Thoracic aorta (tissue), 2 donors: ENCODE data around the gene OTUB2. TPM values are rescaled to one million over a fixed set of nuclear protein-coding genes. Genes with fewer than 3 reads are reported as not detected.

ENCODE experiments used
- ATAC-seq: fragments of 150-250 bp; one replicate; pipeline ENCODE4 v1.8.0; 2017; ENCODE audit warnings: low read depth; ENCODE audit not compliant: insufficient number of reproducible peaks, low FRiP score
- DNase-seq: peaks from one replicate; pipeline ENCODE4 v3.0.0-alpha.2; 2020; ENCODE audit warnings: low spot score
- H3K27ac ChIP-seq, 2 donors: fragments of 200-600 bp; sonication (generic); 1 replicate in 1 of 2; 2 replicates in 1 of 2; pipeline ENCODE4 v1.5.1; 2016; ENCODE audit warnings: mild to moderate bottlenecking in 2 of 2, moderate library complexity in 2 of 2
- H3K27me3 ChIP-seq: fragments of 200-600 bp; sonication (generic); replicated peaks from 2 replicates; pipeline ENCODE4 v1.6.0; 2016; ENCODE audit warnings: mild to moderate bottlenecking; ENCODE audit not compliant: insufficient read depth
- H3K36me3 ChIP-seq: fragments of 200-600 bp; sonication (generic); one replicate; pipeline ENCODE4 v1.5.1; 2016
- H3K4me1 ChIP-seq, 2 donors: fragments of 200-600 bp; sonication (generic); 1 replicate in 1 of 2; 2 replicates in 1 of 2; pipeline versions ENCODE4 v1.5.1 to v1.6.0; 2016; ENCODE audit warnings: low read depth in 2 of 2, mild to moderate bottlenecking in 1 of 2; ENCODE audit not compliant: control insufficient read depth in 1 of 2
- H3K4me3 ChIP-seq: fragments of 200-600 bp; sonication (generic); 2 replicates; pipeline ENCODE4 v1.5.1; 2016; ENCODE audit warnings: mild to moderate bottlenecking
- H3K9me3 ChIP-seq: fragments of 200-600 bp; sonication (generic); 2 replicates; pipeline ENCODE4 v1.5.1; 2016
- total RNA-seq, 2 donors: library from RNA; depleted of rRNA; stranded (reverse); fragments of >200 nt; gene quantifications; one replicate each; pipeline versions ENCODE4 v1.1.0 to v1.2.3, GENCODE V29; 2016
- TF ChIP-seq, protein P1 (sequence below): fragments of 200-600 bp; sonication (generic); IDR thresholded peaks from one replicate; pipeline ENCODE4 v1.5.1; 2019; ENCODE audit warnings: antibody characterized with exemption

The OTUB2 gene
- total RNA-seq, 2 donors from 2014 or later = 0.14 to 0.71 TPM

DNA sequence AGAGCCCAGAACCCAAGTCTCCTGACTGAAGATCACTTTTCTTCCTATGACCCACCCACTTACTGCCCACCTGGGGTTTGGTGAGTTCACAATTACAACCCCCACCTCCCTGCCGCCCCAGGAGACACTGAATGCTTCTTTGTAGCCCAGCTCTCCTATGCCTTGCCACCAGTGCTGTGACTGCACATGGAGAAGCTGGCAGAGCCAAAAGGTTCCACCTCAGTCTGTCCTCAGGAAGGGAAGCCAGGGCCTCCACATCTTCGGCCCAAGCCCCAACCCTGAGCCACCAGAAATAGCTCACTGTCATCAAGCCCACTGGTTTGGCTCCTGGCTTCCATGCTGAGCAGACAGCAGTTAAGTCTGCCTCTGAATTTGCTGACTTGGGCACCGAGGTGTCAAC, 25.6 kb downstream of the OTUB2 start:
- Histone ChIP-seq H3K36me3 (peaks cover 94% of the 10 kb centered on the region), H3K4me3 (no peak overlapping the region), H3K9me3 (no peaks in the 10 kb centered on the region), H3K27me3 (no peaks in the 10 kb centered on the region), H3K4me1 (no peaks in the 10 kb centered on the region), H3K27ac (no peak overlapping the region)
- ATAC-seq (no peak), DNase-seq (no peak)
- TF ChIP-seq, protein P1, sequence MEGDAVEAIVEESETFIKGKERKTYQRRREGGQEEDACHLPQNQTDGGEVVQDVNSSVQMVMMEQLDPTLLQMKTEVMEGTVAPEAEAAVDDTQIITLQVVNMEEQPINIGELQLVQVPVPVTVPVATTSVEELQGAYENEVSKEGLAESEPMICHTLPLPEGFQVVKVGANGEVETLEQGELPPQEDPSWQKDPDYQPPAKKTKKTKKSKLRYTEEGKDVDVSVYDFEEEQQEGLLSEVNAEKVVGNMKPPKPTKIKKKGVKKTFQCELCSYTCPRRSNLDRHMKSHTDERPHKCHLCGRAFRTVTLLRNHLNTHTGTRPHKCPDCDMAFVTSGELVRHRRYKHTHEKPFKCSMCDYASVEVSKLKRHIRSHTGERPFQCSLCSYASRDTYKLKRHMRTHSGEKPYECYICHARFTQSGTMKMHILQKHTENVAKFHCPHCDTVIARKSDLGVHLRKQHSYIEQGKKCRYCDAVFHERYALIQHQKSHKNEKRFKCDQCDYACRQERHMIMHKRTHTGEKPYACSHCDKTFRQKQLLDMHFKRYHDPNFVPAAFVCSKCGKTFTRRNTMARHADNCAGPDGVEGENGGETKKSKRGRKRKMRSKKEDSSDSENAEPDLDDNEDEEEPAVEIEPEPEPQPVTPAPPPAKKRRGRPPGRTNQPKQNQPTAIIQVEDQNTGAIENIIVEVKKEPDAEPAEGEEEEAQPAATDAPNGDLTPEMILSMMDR = no peak

DNA sequence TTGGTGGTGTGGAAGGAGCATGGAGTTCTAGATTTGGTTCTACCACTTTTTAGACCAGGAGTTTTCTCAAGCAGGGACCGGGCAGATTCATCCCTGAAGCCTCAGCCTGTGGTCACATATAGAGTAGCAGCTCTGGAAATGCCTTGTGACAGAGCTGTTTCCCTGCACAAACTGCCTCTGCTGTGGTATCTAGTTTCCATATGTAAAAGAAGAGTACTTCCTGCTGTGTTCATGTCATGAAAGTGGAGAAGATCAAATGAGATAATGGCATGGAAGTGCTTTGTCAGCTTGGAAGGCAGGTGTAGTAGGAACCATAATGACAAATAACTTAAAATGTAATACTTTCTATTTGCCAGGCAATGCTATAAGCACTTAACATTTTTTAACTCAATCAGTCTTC, 26.1 kb downstream of the OTUB2 start:
- Histone ChIP-seq H3K36me3 (peaks cover 94% of the 10 kb centered on the region), H3K27ac (no peak overlapping the region), H3K4me1 (no peaks in the 10 kb centered on the region), H3K27me3 (no peaks in the 10 kb centered on the region), H3K4me3 (no peak overlapping the region), H3K9me3 (no peaks in the 10 kb centered on the region)
- ATAC-seq (no peak), DNase-seq (no peak)
- TF ChIP-seq, protein P1 = no peak

- Histone ChIP-seq H3K27ac (no peak overlapping the region), H3K27me3 (no peaks in the 10 kb centered on the region), H3K4me3 (no peak overlapping the region), H3K4me1 (no peaks in the 10 kb centered on the region), H3K9me3 (no peaks in the 10 kb centered on the region), H3K36me3 (peaks cover 94% of the 10 kb centered on the region)
- DNase-seq (no peak), ATAC-seq (no peak)
- TF ChIP-seq, protein P1 = no peak
These were observed 26.5 kb downstream of the OTUB2 start for GRCh38 chr14:94052662-94053061.

DNA sequence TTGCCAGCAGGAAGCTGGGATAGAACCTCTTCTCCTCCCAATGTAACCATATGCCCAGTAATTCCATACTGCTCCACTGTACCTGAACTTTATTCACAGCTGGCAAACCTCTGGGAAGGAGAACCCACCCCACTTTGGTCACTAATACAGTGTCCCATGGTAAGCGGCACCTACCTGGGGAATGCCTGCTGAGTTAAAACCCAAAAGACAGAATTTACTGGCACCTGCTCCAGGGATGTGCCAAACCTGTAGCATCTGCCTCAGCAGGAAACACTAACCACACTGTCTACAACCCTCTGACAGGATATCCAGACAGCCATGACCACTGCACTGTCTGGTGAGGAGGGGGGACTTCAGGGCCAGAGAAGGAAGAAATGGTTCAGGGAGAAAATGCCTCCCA, 28.3 kb downstream of the OTUB2 start:
- Histone ChIP-seq H3K27ac (no peak overlapping the region), H3K4me1 (no peaks in the 10 kb centered on the region), H3K36me3 (peaks cover 91% of the 10 kb centered on the region), H3K27me3 (no peaks in the 10 kb centered on the region), H3K9me3 (no peaks in the 10 kb centered on the region), H3K4me3 (no peak overlapping the region)
- ATAC-seq (no peak), DNase-seq (no peak)
- TF ChIP-seq, protein P1 = no peak

DNA sequence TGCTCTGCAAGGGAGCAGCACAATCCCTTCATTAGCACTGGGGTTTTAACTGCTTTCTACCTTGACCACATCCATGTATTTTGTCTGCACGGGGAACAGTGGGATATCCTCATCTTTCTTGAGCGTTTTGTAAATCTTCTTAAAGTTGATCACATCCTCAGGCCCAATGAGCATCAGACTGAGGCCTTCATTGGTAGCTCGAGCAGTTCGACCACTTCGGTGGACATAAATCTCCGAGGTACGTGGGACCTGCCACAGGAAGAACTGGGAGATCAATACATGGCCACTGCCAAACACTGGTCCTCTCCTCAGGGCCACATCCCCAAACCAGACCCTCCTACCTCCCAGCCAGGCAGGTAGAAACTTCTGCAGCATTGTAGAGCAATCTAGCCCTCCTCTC, 28.8 kb downstream of the OTUB2 start:
- H3K9me3 ChIP-seq = no peaks in the 10 kb centered on the region
- H3K36me3 ChIP-seq = peaks cover 91% of the 10 kb centered on the region
- no peak for ATAC-seq
- H3K4me1 ChIP-seq = no peaks in the 10 kb centered on the region
- H3K27ac ChIP-seq = no peak overlapping the region
- H3K4me3 ChIP-seq = no peak overlapping the region
- H3K27me3 ChIP-seq = no peaks in the 10 kb centered on the region
- TF ChIP-seq, protein P1 = no peak
- DNase-seq = no peak
